CD4-positive, alpha-beta T cell (primary cell): ENCODE results near the gene SOD2. TPM values are rescaled to one million over a fixed set of nuclear protein-coding genes. Genes with fewer than 3 reads are reported as not detected.
A peak's percentile ranks its signal among the peaks of the same experiment; 100 is the strongest.

Source experiments
- ATAC-seq: fragments of 200-7000 bp; cut with Tn5 transposase; one replicate; pipeline ENCODE4 v1.10.0; 2022; ENCODE audit warnings: mild to moderate bottlenecking; ENCODE audit not compliant: poor library complexity
- CTCF ChIA-PET: fragments of 350-600 bp; sonication (Branson Sonifier 250); formaldehyde crosslinking; loops from one replicate; lab custom pipeline; 2021; ENCODE audit warnings: antibody characterized with exemption, inconsistent platforms; lab: Charles Lee
- POLR2A ChIA-PET: fragments of 350-600 bp; sonication (Branson Sonifier 250); formaldehyde crosslinking; loops from one replicate; lab custom pipeline; 2021; ENCODE audit warnings: antibody characterized with exemption, inconsistent platforms; lab: Charles Lee
- DNase-seq, 14 experiments: peaks; one replicate each; pipeline ENCODE4 v3.0.0-alpha.2; 2013 to 2020; ENCODE audit warnings: mixed read lengths in 2 of 14
- H3K27ac ChIP-seq, 2 donors: one replicate each; pipeline versions ENCODE4 v1.5.1 to v1.7.0; 2013; ENCODE audit warnings: low read length in 2 of 2, low read depth in 1 of 2, mild to moderate bottlenecking in 1 of 2
- H3K27me3 ChIP-seq, 2 experiments: 1 replicate in 1 of 2; 2 replicates in 1 of 2; pipeline versions ENCODE4 v1.6.1 to v1.7.0; 2013; ENCODE audit warnings: low read length in 2 of 2, control low read depth in 1 of 2, mild to moderate bottlenecking in 1 of 2, moderate library complexity in 1 of 2; ENCODE audit not compliant: insufficient read depth in 2 of 2, control insufficient read depth in 1 of 2
- H3K36me3 ChIP-seq: one replicate; pipeline ENCODE4 v1.6.1; 2013; ENCODE audit warnings: low read length, control low read depth; ENCODE audit not compliant: insufficient read depth
- H3K4me1 ChIP-seq: one replicate; pipeline ENCODE4 v1.6.1; 2013; ENCODE audit warnings: low read length, control low read depth; ENCODE audit not compliant: insufficient read depth
- H3K4me3 ChIP-seq: one replicate; pipeline ENCODE4 v1.5.1; 2013; ENCODE audit warnings: mild to moderate bottlenecking, low read length, moderate library complexity
- H3K9me3 ChIP-seq, 2 experiments: 1 replicate in 1 of 2; 2 replicates in 1 of 2; pipeline versions ENCODE4 v1.6.1 to v1.7.0; 2013; ENCODE audit warnings: low read length in 2 of 2, mild to moderate bottlenecking in 2 of 2, control low read depth in 1 of 2, moderate library complexity in 1 of 2; ENCODE audit not compliant: control insufficient read depth in 1 of 2, insufficient read depth in 1 of 2
- H3K27ac Mint-ChIP-seq: one replicate; pipeline ENCODE4 v1.8.0; 2020; ENCODE audit warnings: mixed read lengths
- H3K27me3 Mint-ChIP-seq: one replicate; pipeline ENCODE4 v1.8.0; 2021; ENCODE audit warnings: mixed read lengths
- H3K36me3 Mint-ChIP-seq: one replicate; pipeline ENCODE4 v1.8.0; 2021; ENCODE audit warnings: low read depth, mixed read lengths
- H3K4me1 Mint-ChIP-seq: one replicate; pipeline ENCODE4 v1.8.0; 2021; ENCODE audit warnings: low read depth, mixed read lengths
- H3K4me3 Mint-ChIP-seq: one replicate; pipeline ENCODE4 v1.8.0; 2020; ENCODE audit warnings: mild to moderate bottlenecking, mixed read lengths
- H3K9me3 Mint-ChIP-seq: one replicate; pipeline ENCODE4 v1.8.0; 2020; ENCODE audit warnings: mixed read lengths
- CTCF ChIP-seq: fragments of 200-600 bp; IDR thresholded peaks from one replicate; pipeline ENCODE4 v1.8.0; 2022; ENCODE audit warnings: antibody characterized with exemption, mild to moderate bottlenecking
- intact Hi-C, 2 experiments: fragments of 100-400 bp; cut with DNase I in 1 of 2; cut with micrococcal nuclease in 1 of 2; formaldehyde crosslinking; loops; one replicate each; pipeline versions ENCODE4 v1.15.1 to v1.9.0; 2023 to 2025; cut with DNase I, micrococcal nuclease
- total RNA-seq, 174 experiments: library from RNA in 2 of 174; stranded (reverse) in 2 of 174; gene quantifications; one replicate each; pipeline ENCODE4 v1.2.3 and lab custom pipeline; 2021 to 2026

SOD2 gene
- total RNA-seq, 2 experiments from 2014 or later: 182 to 195 TPM

- Mint-ChIP-seq H3K4me1 (peaks cover 44% of the 10 kb centered on the region), H3K27ac (peak overlapping the region; percentile 88), H3K4me3 (peak overlapping the region; percentile 98), H3K36me3 (peaks cover 31% of the 10 kb centered on the region), H3K27me3 (no peaks in the 10 kb centered on the region), H3K9me3 (no peaks in the 10 kb centered on the region)
- Histone ChIP-seq H3K36me3 (peaks cover 10% of the 10 kb centered on the region), H3K4me1 (peaks cover 42% of the 10 kb centered on the region), H3K4me3 (peak overlapping the region; percentile 90), H3K9me3 (no peaks in the 10 kb centered on the region), H3K27ac (peak overlapping the region; percentile 76 to 92), H3K27me3 (no peaks in the 10 kb centered on the region)
- no peak for TF ChIP-seq CTCF
- ChIA-PET CTCF (interaction anchor here (1.6 kb wide), 1 partner anchor 26 kb away, joined by 4 read pairs; no protein-coding TSS in a partner anchor), POLR2A (interaction anchor here (1.0 to 12.0 kb wide), 8 partner anchors 12 to 768 kb away, joined by 3 to 195 read pairs (median 5); partner anchors contain the start of genes ACAT2, MRPL18, TCP1 and WTAP)
- ATAC-seq (peak; percentile 47), DNase-seq (peak; percentile 16 to 85 (median 40))
- intact Hi-C loops: loop anchor here (1.0 to 10.0 kb wide), 8 partner anchors 32 to 831 kb away; partner anchors contain the start of genes ACAT2 (in 1 of the 2), MRPL18 (in 1 of the 2) and TCP1 (in 1 of the 2)
Observed at GRCh38 chr6:159693894-159694545, 979 bp upstream of the SOD2 start.

GRCh38 chr6:159692303-159693127, 526 bp downstream of the SOD2 start:
- Histone ChIP-seq H3K27ac (peak overlapping the region; percentile 54 to 76), H3K4me3 (peak overlapping the region; percentile 90), H3K27me3 (no peaks in the 10 kb centered on the region), H3K9me3 (no peaks in the 10 kb centered on the region), H3K4me1 (peaks cover 49% of the 10 kb centered on the region), H3K36me3 (peaks cover 22% of the 10 kb centered on the region)
- no peak for TF ChIP-seq CTCF
- Mint-ChIP-seq H3K4me1 (peaks cover 58% of the 10 kb centered on the region), H3K4me3 (peak overlapping the region; percentile 87), H3K27me3 (no peaks in the 10 kb centered on the region), H3K27ac (peak overlapping the region; percentile 88), H3K9me3 (no peaks in the 10 kb centered on the region), H3K36me3 (peaks cover 46% of the 10 kb centered on the region)
- CTCF ChIA-PET: interaction anchor here (0.6 to 1.9 kb wide), 3 partner anchors 11 to 78 kb away, joined by 3 to 6 read pairs (median 3); no protein-coding TSS in a partner anchor
- POLR2A ChIA-PET: interaction anchor here (0.6 to 12.0 kb wide), 13 partner anchors 10 to 841 kb away, joined by 3 to 195 read pairs (median 3); partner anchors contain the start of genes ACAT2, MRPL18, TCP1 and WTAP
- DNase-seq (peak; percentile 34 to 78 (median 54)), ATAC-seq (peak; percentile 47)
- intact Hi-C loops: loop anchor here (1.0 to 10.0 kb wide), 7 partner anchors 34 to 832 kb away; partner anchors contain the start of genes ACAT2 (in 1 of the 2) and MRPL18 (in 1 of the 2)

GRCh38 chr6:159691963-159692287, 1.1 kb downstream of the SOD2 start:
- Histone ChIP-seq H3K36me3 (peaks cover 28% of the 10 kb centered on the region), H3K4me3 (peak overlapping the region; percentile 90), H3K27me3 (no peaks in the 10 kb centered on the region), H3K9me3 (no peaks in the 10 kb centered on the region), H3K4me1 (peaks cover 53% of the 10 kb centered on the region), H3K27ac (peak overlapping the region; percentile 54 to 76)
- Mint-ChIP-seq H3K27me3 (no peaks in the 10 kb centered on the region), H3K27ac (peak overlapping the region; percentile 88), H3K9me3 (no peaks in the 10 kb centered on the region), H3K36me3 (peaks cover 52% of the 10 kb centered on the region), H3K4me3 (peak overlapping the region; percentile 87), H3K4me1 (peaks cover 64% of the 10 kb centered on the region)
- ChIA-PET POLR2A (interaction anchor here (0.6 to 12.0 kb wide), 10 partner anchors 10 to 842 kb away, joined by 3 to 195 read pairs (median 3); partner anchors contain the start of genes ACAT2, MRPL18, TCP1 and WTAP), CTCF (interaction anchor here (0.6 to 1.9 kb wide), 16 partner anchors 11 to 285 kb away, joined by 3 to 8 read pairs (median 3); partner anchors contain the start of genes MRPL18 and TCP1)
- intact Hi-C loops: loop anchor here (1.0 to 10.0 kb wide), 10 partner anchors 34 to 833 kb away; partner anchors contain the start of gene ACAT2 (in 1 of the 2)
- DNase-seq (peak in 1 of 14 experiments; percentile 31), ATAC-seq (no peak)
- TF ChIP-seq CTCF: no peak
